SK-N-SH treated with all-trans-retinoic acid at 6 μM for 48 hours (cell line): ENCODE measurements around the gene C3orf70.

Source experiments
- ATAC-seq: fragments of 200-7000 bp; cut with Tn5 transposase; 3 replicates; pipeline ENCODE4 v1.9.1; 2020; ENCODE audit warnings: mild to moderate bottlenecking, moderate library complexity
- ARNTL ChIP-seq: fragments of 450-650 bp; formaldehyde crosslinking; IDR thresholded peaks from 2 replicates; pipeline ENCODE4 v1.5.0; 2020; ENCODE audit warnings: low read depth, mild to moderate bottlenecking, moderate library complexity, borderline replicate concordance
- BACH2 ChIP-seq: fragments of 250-450 bp; sonication (Bioruptor Pico); IDR thresholded peaks from 2 replicates; pipeline ENCODE4 v1.9.0; 2021; ENCODE audit warnings: mild to moderate bottlenecking, borderline replicate concordance
- CSDC2 ChIP-seq: fragments of 250-450 bp; sonication (Bioruptor Pico); IDR thresholded peaks from 2 replicates; pipeline ENCODE4 v1.5.0; 2020; ENCODE audit warnings: mild to moderate bottlenecking, moderate library complexity
- CSRNP3 ChIP-seq: fragments of 250-450 bp; sonication (Bioruptor Pico); IDR thresholded peaks from 2 replicates; pipeline ENCODE4 v1.5.1; 2021; ENCODE audit warnings: mild to moderate bottlenecking, moderate library complexity
- ESRRG ChIP-seq: fragments of 250-450 bp; sonication (Bioruptor Pico); IDR thresholded peaks from 2 replicates; pipeline ENCODE4 v1.6.1; 2021; ENCODE audit warnings: mild to moderate bottlenecking
- GLIS3 ChIP-seq: fragments of 250-450 bp; sonication (Bioruptor Pico); IDR thresholded peaks from 2 replicates; pipeline ENCODE4 v1.5.0; 2020; ENCODE audit warnings: mild to moderate bottlenecking, moderate library complexity
- ISL1 ChIP-seq: fragments of 250-450 bp; sonication (Bioruptor Pico); IDR thresholded peaks from 2 replicates; pipeline ENCODE4 v2.1.2; 2022; ENCODE audit warnings: mild to moderate bottlenecking, moderate library complexity
- OSR1 ChIP-seq: fragments of 250-450 bp; sonication (Bioruptor Pico); IDR thresholded peaks from 2 replicates; pipeline ENCODE4 v1.8.0; 2022; ENCODE audit warnings: moderate library complexity, mild to moderate bottlenecking, inconsistent platforms
- PATZ1 ChIP-seq: fragments of 250-450 bp; sonication (Bioruptor Pico); IDR thresholded peaks from 2 replicates; pipeline ENCODE4 v1.8.0; 2020; ENCODE audit warnings: mild to moderate bottlenecking, moderate library complexity, borderline replicate concordance
- POU6F1 ChIP-seq: fragments of 250-450 bp; sonication (Bioruptor Pico); IDR thresholded peaks from 2 replicates; pipeline ENCODE4 v1.8.0; 2021; ENCODE audit warnings: low read depth, mild to moderate bottlenecking, moderate library complexity, borderline replicate concordance
- PPARA ChIP-seq: fragments of 250-450 bp; sonication (Bioruptor Pico); IDR thresholded peaks from 2 replicates; pipeline ENCODE4 v1.5.0; 2020; ENCODE audit warnings: mild to moderate bottlenecking, borderline replicate concordance
- RARB ChIP-seq: fragments of 250-450 bp; sonication (Bioruptor Pico); IDR thresholded peaks from 2 replicates; pipeline ENCODE4 v1.8.0; 2021; ENCODE audit warnings: mild to moderate bottlenecking, moderate library complexity
- SNAI2 ChIP-seq: fragments of 250-450 bp; sonication (Bioruptor Pico); IDR thresholded peaks from 2 replicates; pipeline ENCODE4 v1.5.0; 2020; ENCODE audit warnings: mild to moderate bottlenecking, moderate library complexity
- TCF4 ChIP-seq: fragments of 250-450 bp; sonication (Bioruptor Pico); IDR thresholded peaks from 2 replicates; pipeline ENCODE4 v1.8.0; 2021; ENCODE audit warnings: mild to moderate bottlenecking, moderate library complexity, borderline replicate concordance
- TOX ChIP-seq: fragments of 250-450 bp; sonication (Bioruptor Pico); IDR thresholded peaks from 2 replicates; pipeline ENCODE4 v1.8.0; 2021; ENCODE audit warnings: mild to moderate bottlenecking, moderate library complexity, borderline replicate concordance
- TSHZ2 ChIP-seq: fragments of 250-450 bp; sonication (Bioruptor Pico); IDR thresholded peaks from 2 replicates; pipeline ENCODE4 v1.5.0; 2020; ENCODE audit warnings: mild to moderate bottlenecking, moderate library complexity
- ZC3H10 ChIP-seq: fragments of 250-450 bp; sonication (Bioruptor Pico); IDR thresholded peaks from 2 replicates; pipeline ENCODE4 v1.5.1; 2021; ENCODE audit warnings: mild to moderate bottlenecking, moderate library complexity
- ZFP3 ChIP-seq: fragments of 250-450 bp; sonication (Bioruptor Pico); IDR thresholded peaks from 2 replicates; pipeline ENCODE4 v1.5.0; 2020; ENCODE audit warnings: mild to moderate bottlenecking, moderate library complexity
- ZFP30 ChIP-seq: fragments of 450-650 bp; formaldehyde crosslinking; IDR thresholded peaks from 2 replicates; pipeline ENCODE4 v1.5.0; 2022; ENCODE audit warnings: mild to moderate bottlenecking, moderate library complexity
- ZNF565 ChIP-seq: fragments of 450-650 bp; formaldehyde crosslinking; conservative IDR thresholded peaks from 2 replicates; pipeline ENCODE4 v1.5.0; 2020; ENCODE audit warnings: low read depth, mild to moderate bottlenecking, moderate library complexity
- ZNF70 ChIP-seq: fragments of 450-650 bp; formaldehyde crosslinking; IDR thresholded peaks from 2 replicates; pipeline ENCODE4 v1.5.0; 2020; ENCODE audit warnings: mild to moderate bottlenecking, moderate library complexity
- ZNF8 ChIP-seq: fragments of 450-650 bp; formaldehyde crosslinking; IDR thresholded peaks from 2 replicates; pipeline ENCODE4 v1.5.0; 2020; ENCODE audit warnings: mild to moderate bottlenecking, moderate library complexity

C3orf70 gene

GRCh38 chr3:185070491-185071286 lies 82.2 kb downstream of the C3orf70 start:
- TF ChIP-seq CSRNP3 (CRISPR knock-in tag) (no peak), ZNF8 (CRISPR knock-in tag) (no peak), ESRRG (CRISPR knock-in tag) (no peak)
- peak; percentile 96 for ATAC-seq

GRCh38 chr3:185069037-185070030 lies 83.5 kb downstream of the C3orf70 start:
- TF ChIP-seq ZFP3 (CRISPR knock-in tag) (no peak), SNAI2 (no peak), PATZ1 (CRISPR knock-in tag) (no peak), OSR1 (CRISPR knock-in tag) (no peak), ESRRG (CRISPR knock-in tag) (no peak), ISL1 (CRISPR knock-in tag) (no peak), PPARA (CRISPR knock-in tag) (no peak), ZNF70 (CRISPR knock-in tag) (no peak), TCF4 (CRISPR knock-in tag) (no peak)
- no peak for ATAC-seq

GRCh38 chr3:185067173-185067572 lies 85.7 kb downstream of the C3orf70 start:
- TF ChIP-seq ZC3H10 (CRISPR knock-in tag) (no peak), ARNTL (CRISPR knock-in tag) (no peak), TOX (CRISPR knock-in tag) (no peak), ZFP3 (CRISPR knock-in tag) (no peak), CSRNP3 (CRISPR knock-in tag) (no peak), GLIS3 (CRISPR knock-in tag) (no peak), PATZ1 (CRISPR knock-in tag) (no peak), ZFP30 (CRISPR knock-in tag) (no peak), ESRRG (CRISPR knock-in tag) (no peak), ISL1 (CRISPR knock-in tag) (no peak), RARB (CRISPR knock-in tag) (no peak), PPARA (CRISPR knock-in tag) (no peak), ZNF8 (CRISPR knock-in tag) (no peak), POU6F1 (no peak), BACH2 (CRISPR knock-in tag) (no peak), ZNF70 (CRISPR knock-in tag) (no peak), OSR1 (CRISPR knock-in tag) (no peak), ZNF565 (CRISPR knock-in tag) (no peak), CSDC2 (no peak), TSHZ2 (CRISPR knock-in tag) (no peak)
- ATAC-seq: no peak
